NOMO-1 treated with dmso at 0.1 percent for 144 hours (cell line): ENCODE measurements around the gene CLEC1A.
"Not testable (repeated sequence)": the region's sequence is repeated elsewhere in the genome, so short reads cannot be mapped to it uniquely, and the experiment has no call there.

Experiments
- DNase-seq: peaks from one replicate; lab custom pipeline; 2025; ENCODE audit not compliant: unreplicated experiment; lab: John Stamatoyannopoulos, UW

Gene CLEC1A

GRCh38 chr12:10052193-10052913 lies 46.4 kb downstream of the CLEC1A start:
- DNase-seq = no peak

GRCh38 chr12:10048526-10048925 lies 50.3 kb downstream of the CLEC1A start:
- peak; percentile 19 for DNase-seq

DNA sequence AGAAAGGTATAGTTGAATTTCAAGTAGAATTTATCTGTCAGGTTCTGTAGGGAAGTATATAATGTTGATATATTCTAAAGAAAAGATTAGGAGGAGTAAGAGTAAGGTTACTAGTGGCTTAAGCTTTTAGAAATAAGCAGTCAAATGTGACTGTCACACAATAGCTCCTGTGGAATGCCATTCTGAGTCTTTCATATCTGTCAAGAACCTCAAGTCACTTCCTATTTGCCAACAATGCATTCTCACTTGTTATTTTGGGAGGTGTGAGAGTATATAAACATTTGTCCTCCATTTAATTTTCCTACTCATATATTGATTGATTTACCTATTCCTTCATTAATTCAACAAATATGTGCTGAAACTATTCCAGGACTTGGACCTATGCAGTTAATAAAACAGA lies 56.6 kb downstream of the CLEC1A start:
- no peak for DNase-seq

GRCh38 chr12:10033783-10034545 lies 64.8 kb downstream of the CLEC1A start:
- peak; percentile 12 for DNase-seq

GRCh38 chr12:10031771-10032175 lies 67.0 kb downstream of the CLEC1A start:
- DNase-seq = no peak

GRCh38 chr12:10031321-10031720 lies 67.5 kb downstream of the CLEC1A start:
- no peak for DNase-seq

DNA sequence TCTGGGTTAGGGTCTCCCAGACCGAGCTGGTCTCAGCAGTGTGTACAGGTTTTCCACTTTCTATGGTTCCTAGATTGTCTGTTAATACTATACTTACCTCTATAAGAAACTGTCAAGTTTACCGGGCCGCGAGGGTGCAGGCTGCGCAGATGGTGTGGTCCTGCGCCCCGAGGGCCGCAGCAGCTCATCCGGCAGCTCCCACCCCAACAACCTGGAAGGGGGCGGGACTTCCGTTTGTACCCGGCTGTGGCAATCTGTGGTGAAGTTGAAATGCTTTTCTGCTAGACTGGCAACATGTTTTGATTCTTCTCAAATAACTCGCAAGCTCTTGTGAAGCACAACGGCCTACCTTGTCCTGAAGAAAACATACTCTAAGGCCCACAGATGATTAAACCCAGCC lies 68.3 kb downstream of the CLEC1A start, which contains the start of gene CLEC9A:
Gene CLEC9A, plus strand, starts transcription at position 237 of the 400 bp plus-strand sequence. CDS start 22,006 bp downstream, outside the sequence.
- peak; percentile 32 for DNase-seq

GRCh38 chr12:10027721-10028120 lies 71.1 kb downstream of the CLEC1A start:
- DNase-seq = peak; percentile 75

DNA sequence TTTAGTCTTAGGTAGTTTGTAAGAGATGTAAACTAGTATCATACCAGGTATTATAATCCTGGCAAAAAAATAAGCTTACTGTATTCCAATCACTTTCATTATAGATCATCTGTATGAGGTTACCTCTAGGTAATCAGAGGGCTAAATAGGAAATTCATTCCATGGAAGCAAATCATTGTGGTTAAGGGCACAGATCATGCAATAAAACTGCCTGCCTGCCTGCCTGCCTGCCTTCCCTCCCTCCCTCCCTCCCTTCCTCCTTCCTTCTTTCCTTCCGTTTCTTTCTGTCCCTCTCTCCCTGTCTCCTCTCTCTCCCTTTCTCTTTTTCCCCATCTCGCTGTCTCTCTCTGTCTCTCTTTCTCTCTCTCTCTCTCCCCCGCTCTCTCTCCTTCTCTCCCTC lies 71.5 kb downstream of the CLEC1A start:
- no peak for DNase-seq

DNA sequence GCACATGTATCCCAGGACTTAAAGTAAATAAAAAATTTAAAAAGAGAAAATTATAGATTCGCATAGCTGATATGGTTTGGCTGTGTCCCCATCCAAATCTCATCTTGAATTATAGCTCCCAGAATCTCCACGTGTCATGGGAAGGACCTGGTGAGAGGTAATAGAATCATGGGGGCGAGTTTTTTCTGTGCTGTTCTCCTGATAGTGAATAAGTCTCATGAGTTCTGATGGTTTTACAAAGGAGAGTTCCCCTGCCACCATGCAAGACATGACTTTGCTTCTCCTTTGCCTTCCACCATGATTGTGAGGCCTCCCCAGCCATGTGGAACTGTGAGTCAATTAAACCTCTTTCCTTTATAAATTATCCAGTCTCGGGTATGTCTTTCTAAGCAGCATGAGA lies 72.1 kb downstream of the CLEC1A start:
- DNase-seq = not testable (repeated sequence)

- no peak for DNase-seq
These were observed 73.5 kb downstream of the CLEC1A start for GRCh38 chr12:10025236-10025635.

DNA sequence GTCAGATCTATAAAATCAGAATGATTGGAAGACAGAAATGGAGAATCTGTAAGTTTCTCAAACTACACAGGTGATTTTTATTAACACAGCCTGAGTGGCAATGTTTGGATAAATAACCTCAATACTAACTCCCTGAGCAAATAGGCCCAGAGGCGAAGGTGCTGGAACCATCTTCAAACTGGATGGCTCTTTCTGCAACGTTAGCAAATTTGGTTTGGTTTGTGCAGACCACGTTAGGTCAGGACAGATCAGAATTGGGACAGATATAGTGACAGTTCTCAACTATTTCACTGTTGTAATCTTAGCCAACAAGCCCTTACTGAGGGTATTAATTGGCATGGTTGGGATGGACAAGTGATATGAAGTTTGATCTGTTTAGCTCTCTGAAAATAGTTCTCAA lies 77.4 kb downstream of the CLEC1A start:
- no peak for DNase-seq
